Esophagus mucosa (tissue), 1 donor: Measurements from ENCODE around the gene BATF. TPM values are rescaled to one million over a fixed set of nuclear protein-coding genes. Genes with fewer than 3 reads are reported as not detected.

Experiments
- ATAC-seq: fragments of 200-7000 bp; cut with Tn5 transposase; one replicate; pipeline ENCODE4 v1.9.1; 2020
- total RNA-seq: library from RNA; stranded (reverse); gene quantifications from one replicate; pipeline ENCODE4 v1.2.4, GENCODE V29; 2023
- donor health status: DM: yes; HTN: yes; CAD: no.

BATF gene
- total RNA-seq, 1 donor from 2014 or later = 0.84 TPM

DNA sequence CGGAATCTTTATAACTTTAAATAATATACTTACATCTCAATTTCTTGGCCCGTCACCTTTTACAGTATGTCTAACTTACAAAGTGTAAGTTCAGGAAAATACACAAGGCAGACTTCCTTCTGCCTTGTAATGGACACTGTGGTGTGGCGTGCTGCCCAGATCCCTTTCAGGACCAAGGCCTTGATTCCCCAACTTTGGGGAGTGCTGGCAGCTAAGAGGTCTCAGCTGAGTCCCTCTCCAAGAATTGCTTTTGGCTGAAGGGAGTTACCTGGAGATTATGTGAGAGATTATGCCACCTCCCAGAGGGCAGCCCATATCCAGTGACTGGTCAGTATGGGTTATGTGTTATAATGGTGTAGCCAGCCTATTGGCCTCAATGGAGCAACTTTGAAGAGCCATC, 21.2 kb upstream of the BATF start:
- no peak for ATAC-seq

DNA sequence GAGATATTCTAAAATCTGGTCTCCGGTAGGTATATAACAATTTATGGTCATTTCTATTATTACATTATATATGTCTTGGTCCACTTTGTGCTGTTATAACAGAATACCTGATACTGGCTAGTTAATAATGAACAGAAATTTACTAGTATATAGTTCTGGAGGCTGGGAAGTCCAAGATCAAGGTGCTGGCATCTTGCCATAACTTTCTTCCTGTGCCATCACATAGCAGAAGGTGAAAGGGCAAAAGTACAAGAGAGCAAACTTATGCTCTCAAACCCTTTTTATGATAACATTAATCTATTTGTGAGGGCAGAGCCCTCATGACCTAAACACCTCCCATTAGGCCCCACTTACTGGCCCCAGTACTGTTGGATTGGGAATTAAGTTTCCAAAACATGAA, 17.9 kb upstream of the BATF start:
- ATAC-seq = no peak

DNA sequence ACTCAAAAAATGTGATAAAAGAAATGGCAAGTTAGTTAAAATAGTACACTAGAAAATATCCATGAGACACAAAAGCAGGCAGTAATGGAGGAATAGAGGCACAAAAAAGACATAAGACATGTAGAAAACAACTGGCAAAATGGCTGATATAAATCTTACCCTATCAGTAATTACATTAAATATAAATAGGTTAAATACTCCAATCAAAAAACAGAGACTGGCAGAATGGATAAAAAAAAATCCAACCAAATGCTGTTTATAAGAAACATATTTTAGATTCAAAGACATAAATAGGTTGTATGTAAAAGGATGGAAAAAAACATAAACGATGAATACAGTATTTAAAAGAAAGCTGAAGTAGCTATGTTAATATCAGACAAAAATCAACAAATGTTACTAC, 15.3 kb upstream of the BATF start:
- ATAC-seq = no peak

DNA sequence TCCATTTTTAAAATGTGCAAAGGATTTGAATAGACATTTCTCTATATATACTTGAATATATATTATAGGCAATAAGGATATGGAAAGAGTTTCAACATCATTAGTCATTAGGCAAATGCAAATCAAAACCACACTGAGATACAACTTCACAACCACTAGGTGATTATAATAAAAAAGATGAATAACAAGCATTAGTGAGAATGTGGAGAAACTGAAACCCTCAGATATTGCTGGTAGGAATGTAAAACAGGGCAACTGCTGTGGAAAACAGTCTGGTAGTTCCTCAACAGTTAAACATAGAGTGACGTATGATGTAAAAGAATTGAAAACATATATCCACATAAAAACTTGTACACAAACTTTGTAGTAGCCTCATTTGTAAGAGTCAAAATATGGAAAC, 11.7 kb upstream of the BATF start:
- ATAC-seq = no peak

DNA sequence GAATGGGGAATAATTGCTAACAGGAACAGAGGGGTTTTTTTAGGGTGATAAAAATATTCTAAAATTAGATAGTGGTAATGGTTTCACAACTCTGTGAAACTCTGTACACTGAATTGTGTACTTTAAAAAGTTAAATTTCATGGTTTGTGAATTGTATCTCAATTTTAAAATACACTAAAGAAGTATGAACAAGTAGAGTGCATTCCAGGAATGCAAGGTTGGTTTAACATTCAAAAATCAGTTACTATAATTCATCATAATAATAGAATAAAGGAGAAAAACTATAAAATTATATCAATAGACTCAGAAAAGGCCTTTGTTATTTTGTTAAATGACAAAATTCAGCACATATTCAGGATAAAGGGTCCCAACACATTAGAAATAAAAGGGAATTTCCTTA, 11.1 kb upstream of the BATF start:
- ATAC-seq = no peak

DNA sequence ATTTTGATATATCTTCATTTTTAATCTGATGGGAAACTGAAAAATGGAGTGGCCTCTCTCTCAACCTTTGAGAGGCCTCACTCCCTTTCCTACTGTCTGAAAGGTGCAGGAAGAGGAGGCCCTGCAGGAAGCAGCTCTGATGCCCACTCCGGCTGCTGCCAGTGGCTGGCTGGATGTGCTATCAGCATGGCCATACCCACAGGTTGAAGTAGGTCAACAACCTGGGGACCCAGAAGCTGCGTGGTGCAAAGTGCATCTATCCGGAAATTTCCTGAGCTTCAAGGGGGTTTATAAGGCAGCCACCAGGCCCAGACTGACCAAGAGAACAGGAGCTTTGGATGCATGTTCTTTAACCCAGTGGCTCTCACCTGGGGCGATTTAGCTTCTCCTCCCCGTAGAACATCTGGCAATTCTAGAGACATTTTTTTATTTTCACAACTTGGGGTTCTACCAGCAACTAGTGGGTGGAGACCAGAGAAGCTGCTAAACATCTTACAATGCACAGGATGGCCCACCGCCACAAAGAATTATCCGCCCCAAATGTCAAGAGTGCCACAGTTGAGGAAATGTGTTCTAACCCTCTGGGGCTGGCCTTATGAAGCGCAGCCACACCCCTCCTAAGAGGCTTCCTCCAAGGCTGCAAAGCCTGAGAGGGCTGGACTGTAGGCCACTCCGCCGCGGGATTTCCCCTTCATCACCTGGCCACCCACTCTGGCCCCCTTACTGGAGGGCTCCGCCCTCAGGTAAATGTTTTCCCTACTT, 8.2 kb upstream of the BATF start:
- ATAC-seq = peak; percentile 34

DNA sequence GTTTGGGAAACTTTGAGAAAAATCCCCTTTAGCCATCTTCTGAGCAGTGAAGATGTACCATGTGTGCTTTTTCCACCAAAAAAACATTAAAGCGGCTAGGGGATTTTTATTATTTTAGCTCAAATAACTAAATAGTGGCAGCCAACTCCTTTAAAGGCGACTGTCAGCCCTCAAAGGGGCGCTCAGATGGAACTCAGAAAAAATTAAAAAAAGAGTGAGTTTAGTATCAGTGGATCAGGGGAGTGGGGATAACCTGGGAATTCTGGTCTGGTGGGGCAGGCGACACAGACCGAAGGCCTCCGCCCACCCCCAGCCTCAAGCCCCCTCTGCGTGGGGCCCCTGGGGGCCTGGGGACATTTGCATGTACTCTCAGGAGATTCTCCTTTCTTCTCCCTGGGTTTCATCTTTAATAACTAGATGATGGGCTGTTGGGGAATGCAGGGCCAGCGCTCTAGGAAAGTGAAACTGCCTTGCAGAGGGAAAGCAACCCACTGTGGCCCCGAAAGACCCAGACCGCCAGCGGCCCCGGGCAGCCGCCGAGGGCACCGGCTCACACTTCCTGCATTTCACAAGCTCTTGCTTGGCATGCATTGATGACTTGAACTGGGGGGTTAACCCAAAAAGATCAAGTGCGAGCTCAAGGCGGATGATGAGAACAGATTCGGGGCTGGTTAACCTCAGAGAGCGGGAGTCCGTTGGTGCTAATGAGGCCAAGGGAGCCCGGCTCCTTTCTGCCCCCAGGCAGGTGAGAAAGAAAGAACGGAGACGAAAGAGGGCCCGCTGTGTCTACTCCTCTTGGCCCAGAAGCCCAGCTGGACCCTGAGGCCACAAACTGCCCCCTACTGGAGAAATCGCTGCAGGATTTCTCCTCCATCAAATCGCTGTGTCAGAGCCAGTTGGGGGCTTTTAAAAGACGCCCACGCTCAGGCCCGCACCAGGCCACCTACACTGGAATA, 7.3 kb upstream of the BATF start:
- peak; percentile 27 for ATAC-seq

DNA sequence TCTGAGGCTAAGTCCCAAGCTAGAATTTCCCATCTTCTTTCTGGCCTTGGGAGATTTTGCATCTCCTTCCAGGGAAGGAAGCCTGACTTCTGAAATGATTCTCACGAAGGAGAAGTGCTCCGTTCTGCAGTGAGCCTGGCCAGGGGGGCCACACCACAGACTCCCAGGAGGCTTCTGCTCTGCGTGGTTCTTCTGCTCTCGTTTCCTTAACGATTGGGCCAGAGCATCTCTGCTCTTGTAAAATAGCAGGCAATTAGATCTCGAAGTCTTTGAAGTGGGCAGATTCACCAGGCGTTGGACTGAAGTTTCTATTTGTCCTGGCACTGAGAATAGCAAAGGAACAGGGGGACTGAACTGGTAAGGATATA, 6.7 kb upstream of the BATF start:
- ATAC-seq = peak; percentile 46

DNA sequence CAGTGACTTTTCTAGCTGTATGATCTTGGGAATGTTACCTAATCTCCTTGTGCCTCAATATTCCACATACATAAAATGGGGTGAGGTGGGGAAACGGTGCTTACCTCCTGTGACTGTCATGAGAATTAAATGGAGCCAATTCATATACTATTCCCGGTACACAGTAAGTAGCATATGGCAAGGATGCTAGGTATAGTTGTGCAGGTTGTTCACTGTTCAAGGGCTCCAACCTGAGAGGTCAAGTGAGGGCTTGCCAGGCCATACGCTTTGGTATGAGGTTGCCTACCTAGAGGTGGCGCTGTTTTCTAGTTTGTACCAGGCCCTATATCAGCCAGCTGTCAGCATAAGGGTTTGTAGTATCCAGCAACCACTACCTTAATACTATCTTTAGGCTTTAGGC, 3.6 kb upstream of the BATF start:
- peak; percentile 35 for ATAC-seq

DNA sequence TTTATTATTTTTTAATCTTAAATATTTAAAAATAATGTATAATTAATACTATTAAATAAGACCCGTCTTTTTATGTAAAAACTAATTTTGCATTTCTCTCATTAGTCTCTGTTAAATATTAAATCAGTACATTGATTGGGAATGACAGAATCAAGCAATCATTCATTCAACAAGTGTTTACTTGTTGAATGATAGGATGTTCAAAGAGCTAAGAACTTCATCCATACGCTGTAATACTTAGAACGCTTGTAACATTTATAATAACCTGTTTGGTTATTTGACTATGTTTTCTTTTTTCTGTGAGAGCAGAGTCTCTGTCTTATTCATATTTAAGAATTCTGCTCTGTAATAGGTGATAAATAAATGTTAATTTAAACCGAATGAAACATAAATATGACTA, 2.9 kb upstream of the BATF start:
- no peak for ATAC-seq

DNA sequence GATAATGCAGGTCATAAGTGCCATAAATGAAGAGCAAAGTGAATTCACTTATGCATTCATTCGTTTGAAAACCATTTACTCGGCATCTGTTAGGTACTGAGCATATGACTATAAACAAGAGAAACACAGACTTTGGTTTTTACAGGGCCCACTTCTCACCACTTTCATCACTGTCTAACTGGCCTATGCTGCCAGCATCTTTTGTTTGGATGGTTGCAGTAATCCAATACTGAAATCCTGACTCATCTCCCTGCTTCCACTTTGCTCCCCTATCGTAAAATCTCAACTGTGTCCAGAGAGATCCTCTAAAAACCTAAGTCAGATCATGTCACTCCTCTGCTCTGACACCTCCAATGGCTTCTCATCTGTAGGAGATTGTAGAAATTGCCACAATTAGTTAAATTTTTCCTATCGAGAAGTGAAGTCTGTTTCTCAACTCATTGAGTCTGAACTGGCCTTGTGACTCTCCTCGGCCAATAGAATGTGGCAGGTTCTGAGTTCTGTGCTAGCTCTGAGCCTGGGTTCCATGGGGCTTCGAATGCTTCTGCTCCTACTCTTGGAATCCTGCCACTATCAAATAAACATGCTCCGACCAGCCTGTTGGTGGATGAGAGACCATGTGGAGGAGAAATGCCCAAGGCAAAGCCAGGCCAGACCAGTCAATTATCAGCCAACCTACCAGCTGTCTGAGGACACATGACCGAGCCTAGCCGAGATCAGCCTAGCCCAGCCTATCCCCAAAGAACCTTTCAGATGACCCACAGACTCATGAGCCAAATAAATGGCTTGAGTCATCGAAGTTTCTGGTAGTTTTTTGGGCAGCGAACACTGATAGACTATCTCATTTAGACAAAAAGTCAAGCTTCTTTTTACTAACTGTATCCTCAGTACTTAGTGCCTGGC, 2.2 kb upstream of the BATF start:
- ATAC-seq = no peak

DNA sequence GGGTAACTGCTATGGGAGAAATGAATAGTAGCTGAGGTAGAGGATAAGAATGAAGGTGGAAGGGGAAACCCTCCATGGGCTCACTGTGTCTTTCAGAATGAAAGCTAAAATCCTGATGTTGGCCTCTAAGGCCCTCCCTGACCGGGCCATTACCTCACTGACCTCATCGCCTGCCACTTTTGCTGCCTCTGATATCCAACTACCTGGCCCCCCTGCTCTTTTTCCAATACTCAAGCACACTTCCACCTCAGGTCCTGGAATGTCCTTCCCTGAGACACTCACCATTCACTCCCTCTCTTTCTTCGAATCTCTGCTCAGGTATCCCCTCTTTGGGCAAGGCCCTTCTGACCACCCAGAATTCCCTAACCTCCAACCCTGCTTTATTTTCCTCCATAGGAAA, 1.4 kb upstream of the BATF start:
- ATAC-seq = no peak

DNA sequence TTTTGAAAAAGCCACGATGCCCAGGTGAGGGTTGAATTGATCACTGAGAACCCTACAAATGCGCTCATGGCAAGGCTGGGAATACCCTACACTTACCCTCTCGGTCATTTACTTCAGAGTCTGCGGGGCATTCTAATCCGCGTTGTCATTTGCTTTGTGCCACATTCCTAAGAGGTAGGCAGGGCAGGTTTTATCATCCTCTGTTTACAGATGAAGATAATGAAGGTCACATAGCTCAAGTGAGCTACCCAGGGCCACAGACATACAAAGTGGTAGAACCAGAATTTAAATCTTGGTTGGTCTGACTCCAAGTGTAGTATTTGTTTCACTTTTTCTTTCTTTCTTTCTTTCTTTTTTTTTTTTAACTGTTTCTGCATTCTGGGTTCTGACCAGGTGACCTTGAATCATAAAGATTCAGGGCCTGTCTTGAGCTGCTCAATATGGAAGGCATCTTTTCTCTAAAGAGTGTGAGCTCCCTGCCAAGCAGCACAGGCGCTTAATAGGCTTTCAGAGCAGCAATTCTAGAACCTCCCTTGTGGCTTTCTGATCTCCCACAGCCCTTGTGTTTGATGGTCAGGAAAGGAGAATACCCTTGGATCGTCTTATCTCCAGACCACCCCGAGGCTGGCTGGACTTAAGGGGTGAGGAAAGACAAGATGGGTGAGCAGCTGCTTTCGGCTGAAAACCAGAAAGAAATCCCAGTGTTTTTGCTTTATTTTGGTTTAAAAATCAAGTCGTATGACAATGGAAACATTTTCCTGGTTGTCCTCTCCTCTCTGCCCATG, 662 bp upstream of the BATF start:
- ATAC-seq = peak; percentile 24

DNA sequence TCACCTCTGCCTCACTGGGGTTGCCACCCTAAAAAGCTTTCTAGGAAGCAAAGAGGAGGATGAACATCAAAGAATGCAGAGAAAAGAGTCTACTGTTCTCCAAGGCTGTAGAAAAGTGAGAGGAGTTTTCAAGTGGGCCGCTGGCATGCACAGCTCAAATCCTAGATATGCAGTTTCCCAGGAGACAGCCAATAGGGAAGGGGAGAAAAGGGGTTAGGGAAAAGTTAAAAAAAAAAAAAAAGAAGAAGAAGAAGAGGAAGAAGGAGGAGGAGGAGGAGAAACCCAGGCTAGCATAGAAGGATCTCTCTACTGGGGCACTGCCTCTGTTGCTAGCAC, 682 bp downstream of the BATF start:
- ATAC-seq = no peak

DNA sequence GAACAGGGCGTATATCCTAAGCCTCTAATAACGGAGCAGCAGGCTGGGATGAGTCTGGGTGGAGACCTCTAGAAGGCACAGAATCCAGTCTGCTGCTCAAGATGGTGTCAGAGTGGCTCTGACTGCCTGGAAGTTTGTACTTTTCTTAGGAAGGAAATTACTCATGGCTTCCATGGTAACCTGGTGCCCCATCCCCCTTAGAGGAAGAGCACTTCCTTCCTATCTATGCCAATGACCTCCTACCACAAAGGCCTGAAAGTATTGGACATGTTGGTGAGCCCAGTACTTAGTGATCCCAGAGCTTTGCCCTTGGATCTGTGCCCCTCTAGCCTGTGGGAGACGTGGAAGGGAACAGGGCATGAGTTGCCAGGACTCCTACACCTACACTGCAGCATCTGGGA, 1.5 kb downstream of the BATF start:
- ATAC-seq = peak; percentile 48

DNA sequence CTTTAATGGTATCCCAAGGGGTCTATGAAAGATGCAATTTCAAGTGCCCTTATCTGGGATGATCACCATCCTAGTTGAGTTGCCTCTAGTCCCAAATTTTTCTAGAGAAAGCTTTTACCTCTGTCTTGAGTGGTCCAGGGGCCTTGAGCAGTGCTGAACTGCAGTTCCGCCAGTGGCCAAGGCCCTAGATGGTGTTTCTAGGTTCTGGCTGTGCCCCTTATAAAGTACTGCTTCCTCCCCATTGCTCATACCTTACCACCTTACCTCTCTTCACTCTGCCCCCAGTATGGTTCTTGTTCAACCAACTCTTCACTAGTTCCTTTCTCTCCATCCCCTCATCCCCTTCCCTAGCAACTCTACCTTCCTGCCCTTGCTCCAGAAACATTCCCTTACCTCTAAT, 3.7 kb downstream of the BATF start:
- no peak for ATAC-seq

DNA sequence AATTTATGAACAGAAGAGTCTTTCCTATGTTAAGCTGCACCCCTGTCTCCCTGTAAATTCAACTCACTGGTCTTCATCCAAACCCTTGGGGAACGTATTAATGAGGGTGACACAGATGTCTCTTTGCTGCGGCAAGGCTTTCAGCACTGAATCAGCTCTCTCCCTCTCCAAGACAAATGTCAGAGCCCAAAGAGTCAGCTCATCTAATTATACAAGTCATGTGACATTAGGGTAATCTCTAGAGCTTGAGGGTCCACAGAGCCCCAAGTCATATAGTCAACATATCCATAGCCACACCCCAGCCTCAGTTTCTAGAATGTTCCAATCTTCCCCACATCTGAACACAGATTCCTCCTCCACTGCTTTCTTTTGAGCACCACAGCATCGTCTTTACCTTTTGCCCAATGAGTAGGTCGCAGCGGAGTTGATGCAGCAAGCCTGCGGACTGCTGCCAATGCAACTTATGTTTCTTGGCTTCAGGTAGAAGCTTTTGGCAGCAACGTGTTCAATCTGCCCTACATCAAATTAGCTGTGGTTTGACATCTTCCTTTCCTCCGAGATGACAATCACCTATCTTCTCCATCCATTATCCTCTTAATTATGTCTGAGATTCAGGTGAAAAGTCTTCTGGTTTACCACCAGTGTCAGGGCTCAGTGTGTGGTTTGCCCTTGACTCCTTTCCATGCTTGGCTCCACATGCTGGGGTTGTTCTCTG, 5.3 kb downstream of the BATF start:
- ATAC-seq = no peak

DNA sequence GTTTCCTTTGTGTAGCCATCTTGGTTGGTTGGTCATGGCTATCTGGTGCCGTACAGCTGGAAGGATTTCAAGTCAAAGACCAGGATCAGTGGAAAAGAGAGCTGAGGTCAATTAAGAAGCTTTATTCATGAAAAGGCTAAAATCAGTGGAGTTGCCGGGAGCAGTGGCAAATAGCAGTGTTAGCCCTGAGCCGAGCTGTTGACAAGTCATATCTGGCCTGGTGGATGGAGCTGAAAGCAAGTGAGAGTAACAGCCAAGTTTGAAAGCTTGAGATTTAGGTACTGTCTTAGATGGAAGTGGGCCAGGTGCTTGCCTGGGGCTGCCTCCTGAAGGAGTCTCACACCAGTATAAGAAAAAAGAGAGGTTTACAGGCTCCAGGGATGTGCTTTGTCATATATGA, 9.0 kb downstream of the BATF start:
- no peak for ATAC-seq

DNA sequence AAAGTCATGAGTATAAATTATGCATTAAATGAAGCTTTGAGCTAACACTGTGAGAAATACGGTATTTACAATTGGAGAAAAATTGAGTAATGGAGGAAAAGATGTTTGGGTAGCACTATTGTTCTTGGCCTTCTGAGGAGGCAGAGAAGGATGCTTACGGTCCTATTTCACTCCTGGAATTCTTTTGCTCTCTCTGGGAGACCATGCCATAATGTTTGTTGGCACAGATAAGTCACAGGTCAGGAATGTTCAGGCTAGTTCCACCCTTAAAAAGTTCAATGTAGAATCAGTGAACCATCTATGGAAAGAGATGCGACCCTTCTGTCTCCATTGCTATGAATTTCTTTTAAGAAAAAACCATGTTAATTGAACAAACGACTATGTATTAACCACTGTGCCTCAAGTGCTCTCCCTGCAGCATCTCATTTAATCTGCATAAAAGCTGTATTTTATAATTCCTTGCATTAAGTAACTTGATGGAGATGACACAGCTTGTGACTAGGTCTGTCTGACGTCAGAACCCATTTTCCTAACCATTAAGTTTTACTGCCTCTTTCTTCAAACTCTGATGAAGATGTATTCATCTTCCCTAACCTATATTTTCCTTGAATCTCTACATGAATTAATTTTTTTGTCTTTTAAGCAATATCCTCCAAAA, 9.5 kb downstream of the BATF start:
- no peak for ATAC-seq

DNA sequence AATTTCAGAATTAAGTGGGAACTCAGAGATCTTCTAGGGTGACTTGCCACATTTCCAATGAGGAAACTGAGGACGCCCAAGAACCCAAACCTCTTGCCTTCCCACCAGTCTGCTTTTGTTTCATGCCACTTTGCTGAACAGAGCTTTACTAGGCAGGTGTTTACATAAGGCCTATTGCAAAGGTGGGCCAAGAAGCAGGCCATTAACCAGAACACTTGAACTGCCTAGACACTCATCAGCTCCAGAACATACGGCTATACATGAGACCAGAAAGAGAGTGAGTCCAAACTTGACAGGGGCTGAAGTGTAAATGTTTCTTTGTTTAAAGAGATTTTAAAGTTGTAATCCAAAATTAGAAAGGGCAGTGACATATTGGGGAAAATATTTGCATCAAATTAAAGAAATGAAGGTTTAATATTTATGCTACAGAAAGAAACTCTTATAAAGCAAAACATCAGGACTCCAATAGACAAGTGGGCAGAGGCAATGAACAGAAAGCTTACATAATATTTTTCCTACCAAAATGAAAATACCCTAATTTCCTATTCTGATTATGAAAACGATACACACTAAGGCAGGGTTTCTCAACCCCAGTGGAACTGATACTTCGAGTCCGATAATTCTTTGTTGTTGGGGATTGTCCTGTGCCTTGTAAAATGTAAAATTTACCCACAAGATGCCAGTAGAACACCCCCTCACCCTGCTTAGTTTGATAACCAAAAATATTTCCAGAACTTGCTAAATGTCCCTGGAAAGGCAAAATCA, 11.7 kb downstream of the BATF start:
- ATAC-seq = no peak
